Omental fat pad (tissue), 4 donors: ENCODE results near the gene HESX1. TPM values are rescaled to one million over a fixed set of nuclear protein-coding genes. Genes with fewer than 3 reads are reported as not detected.

Source experiments
- ATAC-seq: fragments of 150-250 bp; one replicate; pipeline ENCODE4 v1.9.1; 2016; ENCODE audit warnings: mild to moderate bottlenecking, moderate library complexity; ENCODE audit not compliant: low FRiP score
- DNase-seq: peaks from one replicate; pipeline ENCODE4 v3.0.0-alpha.2; 2019; ENCODE audit warnings: low spot score
- CTCF ChIP-seq, 3 donors: fragments of 450-650 bp; IDR thresholded peaks; one replicate each; pipeline ENCODE4 v1.5.1; 2016 to 2017; ENCODE audit warnings: antibody characterized with exemption in 3 of 3, mild to moderate bottlenecking in 3 of 3, moderate library complexity in 2 of 3
- total RNA-seq, 4 donors: library from RNA; depleted of rRNA; stranded (reverse); fragments of >200 nt; gene quantifications; one replicate each; pipeline ENCODE4 v1.1.0, GENCODE V29; 2016

HESX1 gene
- 1 to 10 TPM in 1 of 4 donors, under 1 TPM in 1, not detected in 2; 0.82 to 1.9 TPM for total RNA-seq

- ATAC-seq, result no peak
- no peak for TF ChIP-seq CTCF (IDR thresholded peaks at IDR 0.05)
- DNase-seq, result no peak
Measured at GRCh38 chr3:57199895-57200297, at the start of gene HESX1. Gene HESX1 (minus strand): TSS chr3:57199978. CDS start chr3:57199918, 60 bp downstream.

GRCh38 chr3:57244946-57245345 is 45.2 kb upstream of the HESX1 start:
- ATAC-seq (no peak), DNase-seq (no peak)
- no peak for TF ChIP-seq CTCF (IDR thresholded peaks at IDR 0.05)

- TF ChIP-seq CTCF (IDR thresholded peaks at IDR 0.05), result no peak
- DNase-seq (no peak), ATAC-seq (no peak)
Measured at GRCh38 chr3:57234613-57235575, 35.1 kb upstream of the HESX1 start.

GRCh38 chr3:57233799-57234198 is 34.0 kb upstream of the HESX1 start:
- TF ChIP-seq CTCF (IDR thresholded peaks at IDR 0.05), result no peak
- ATAC-seq (no peak), DNase-seq (no peak)

- no peak for TF ChIP-seq CTCF (IDR thresholded peaks at IDR 0.05)
- DNase-seq (no peak), ATAC-seq (no peak)
Measured at GRCh38 chr3:57230006-57230405, 30.2 kb upstream of the HESX1 start.

GRCh38 chr3:57227930-57228751 is 28.4 kb upstream of the HESX1 start:
- DNase-seq (no peak), ATAC-seq (peak; percentile 81)
- TF ChIP-seq CTCF (IDR thresholded peaks at IDR 0.05), result no peak
